AG09319 (cell line): ENCODE measurements around the gene DYNLRB2.

Experiments used
- DNase-seq: peaks from one replicate; pipeline ENCODE4 v3.0.0-alpha.2; 2010; ENCODE audit warnings: low read depth; ENCODE audit errors: extremely low read depth
- TF ChIP-seq, protein P1 (sequence below): IDR thresholded peaks from 2 replicates; pipeline ENCODE4 v1.5.1; 2011; ENCODE audit warnings: low read depth, mild to moderate bottlenecking, inconsistent platforms, low read length, moderate library complexity

Gene DYNLRB2

DNA sequence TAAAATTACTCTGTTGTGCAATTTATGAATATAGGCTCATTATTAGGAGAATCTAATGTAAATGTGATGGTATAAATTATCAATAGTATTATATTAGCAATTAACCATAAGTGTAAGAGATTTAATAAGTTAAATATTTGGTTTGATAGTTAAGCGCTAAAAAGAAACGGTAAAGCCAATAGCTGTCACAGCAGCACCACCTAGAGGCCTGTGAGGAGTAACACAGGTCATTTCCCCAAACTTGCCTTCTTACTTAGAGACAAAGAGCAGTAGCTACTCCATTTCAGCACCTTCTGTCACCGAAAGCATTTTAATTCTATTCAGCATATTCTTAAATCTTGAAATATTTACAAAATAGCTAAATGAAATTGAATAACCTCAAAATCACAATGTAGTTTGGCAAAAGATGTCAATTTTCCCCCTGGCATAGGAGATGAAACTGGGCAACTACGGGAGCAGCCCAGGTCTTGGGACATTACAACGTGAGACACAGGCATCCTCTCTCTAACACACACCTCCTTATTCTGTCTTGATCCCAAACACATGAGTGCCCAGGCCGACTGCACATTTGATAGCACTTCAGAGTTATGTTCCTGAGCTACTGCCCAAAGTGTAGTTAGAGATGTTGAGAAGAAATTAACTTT lies 14.3 kb upstream of the DYNLRB2 start:
- TF ChIP-seq, protein P1, sequence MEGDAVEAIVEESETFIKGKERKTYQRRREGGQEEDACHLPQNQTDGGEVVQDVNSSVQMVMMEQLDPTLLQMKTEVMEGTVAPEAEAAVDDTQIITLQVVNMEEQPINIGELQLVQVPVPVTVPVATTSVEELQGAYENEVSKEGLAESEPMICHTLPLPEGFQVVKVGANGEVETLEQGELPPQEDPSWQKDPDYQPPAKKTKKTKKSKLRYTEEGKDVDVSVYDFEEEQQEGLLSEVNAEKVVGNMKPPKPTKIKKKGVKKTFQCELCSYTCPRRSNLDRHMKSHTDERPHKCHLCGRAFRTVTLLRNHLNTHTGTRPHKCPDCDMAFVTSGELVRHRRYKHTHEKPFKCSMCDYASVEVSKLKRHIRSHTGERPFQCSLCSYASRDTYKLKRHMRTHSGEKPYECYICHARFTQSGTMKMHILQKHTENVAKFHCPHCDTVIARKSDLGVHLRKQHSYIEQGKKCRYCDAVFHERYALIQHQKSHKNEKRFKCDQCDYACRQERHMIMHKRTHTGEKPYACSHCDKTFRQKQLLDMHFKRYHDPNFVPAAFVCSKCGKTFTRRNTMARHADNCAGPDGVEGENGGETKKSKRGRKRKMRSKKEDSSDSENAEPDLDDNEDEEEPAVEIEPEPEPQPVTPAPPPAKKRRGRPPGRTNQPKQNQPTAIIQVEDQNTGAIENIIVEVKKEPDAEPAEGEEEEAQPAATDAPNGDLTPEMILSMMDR, result peak; percentile 92
- peak; percentile 27 for DNase-seq

DNA sequence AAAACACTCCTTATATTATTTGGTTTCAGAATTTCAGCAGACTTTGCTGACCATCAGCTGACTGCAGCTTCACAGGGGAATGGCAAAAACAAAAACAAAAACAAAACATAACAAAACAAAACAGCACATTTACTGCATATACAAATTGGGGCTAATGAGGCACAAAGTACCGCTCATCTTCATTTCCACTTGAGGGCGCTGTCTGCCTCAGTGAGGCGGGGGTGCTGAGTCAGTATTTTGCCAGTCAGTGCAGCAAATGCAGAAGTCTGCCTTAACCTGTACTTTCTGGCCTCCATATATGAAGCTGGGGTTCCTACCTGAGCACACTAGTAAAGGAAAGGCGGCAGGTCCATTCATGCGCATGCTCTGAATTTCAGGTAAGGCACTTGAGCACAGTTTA lies 13.5 kb upstream of the DYNLRB2 start:
- no peak for DNase-seq
- TF ChIP-seq, protein P1, result peak; percentile 17; the same call in 1 of the 2 replicates

DNA sequence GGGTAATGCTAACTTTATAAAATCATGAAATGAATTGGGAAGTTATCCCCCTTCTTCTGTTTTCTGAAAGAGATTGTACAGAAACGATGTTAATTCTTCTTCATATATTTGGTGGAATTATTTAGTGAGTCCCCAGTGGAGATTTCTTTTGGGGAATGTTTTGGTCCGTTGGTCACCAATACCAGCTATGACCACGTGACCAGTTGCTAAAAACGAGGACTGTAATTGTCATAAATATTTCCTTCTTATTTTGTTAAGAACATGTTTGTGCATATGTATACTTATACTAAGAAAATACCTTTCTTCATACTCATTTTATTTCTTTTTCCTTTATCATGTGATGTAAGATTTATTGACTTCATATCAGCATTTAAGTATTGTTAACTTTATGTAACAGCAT lies 10.3 kb upstream of the DYNLRB2 start:
- TF ChIP-seq, protein P1, result no peak

DNA sequence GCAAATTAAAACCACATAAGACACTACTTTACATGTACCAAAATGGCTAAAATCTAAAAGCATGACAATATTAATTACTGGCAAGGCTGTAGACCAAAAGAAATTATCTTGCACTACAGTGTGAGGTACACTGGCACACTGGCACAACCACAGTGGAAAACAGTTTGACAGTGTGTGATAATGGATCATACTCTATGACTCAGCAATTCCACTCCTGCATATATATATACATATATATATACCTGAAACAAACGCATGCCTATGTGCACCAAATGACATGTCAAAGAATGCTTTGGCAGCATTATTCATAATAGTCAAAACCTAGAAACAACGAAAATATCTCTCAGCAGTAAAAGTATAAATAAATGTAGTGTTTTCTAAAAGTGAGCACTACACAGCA lies 4.6 kb upstream of the DYNLRB2 start:
- TF ChIP-seq, protein P1, result no peak
- no peak for DNase-seq

More for the DNA sequence above, 10.3 kb upstream of the DYNLRB2 start:
- DNase-seq, result no peak

DNA sequence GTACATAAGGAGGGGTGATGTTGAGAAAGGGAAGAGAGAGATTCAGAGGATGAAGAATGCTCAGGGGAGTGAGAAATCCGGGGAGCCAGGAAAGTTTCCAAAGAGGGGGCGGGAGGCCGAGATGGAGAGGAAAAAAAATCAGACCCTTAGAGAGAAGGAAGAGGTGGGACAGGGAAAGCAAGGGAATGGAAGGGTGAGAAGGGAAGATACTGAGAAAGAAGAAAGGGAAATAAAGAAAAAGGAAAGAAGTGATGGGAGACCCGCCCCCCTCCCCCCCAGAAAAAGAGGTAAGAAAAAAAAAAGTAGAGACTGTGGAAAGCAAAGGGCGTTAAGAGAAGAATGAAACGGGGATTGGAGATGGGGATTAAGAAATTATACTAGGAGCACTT lies 507 bp downstream of the DYNLRB2 start:
- TF ChIP-seq, protein P1, result no peak

DNA sequence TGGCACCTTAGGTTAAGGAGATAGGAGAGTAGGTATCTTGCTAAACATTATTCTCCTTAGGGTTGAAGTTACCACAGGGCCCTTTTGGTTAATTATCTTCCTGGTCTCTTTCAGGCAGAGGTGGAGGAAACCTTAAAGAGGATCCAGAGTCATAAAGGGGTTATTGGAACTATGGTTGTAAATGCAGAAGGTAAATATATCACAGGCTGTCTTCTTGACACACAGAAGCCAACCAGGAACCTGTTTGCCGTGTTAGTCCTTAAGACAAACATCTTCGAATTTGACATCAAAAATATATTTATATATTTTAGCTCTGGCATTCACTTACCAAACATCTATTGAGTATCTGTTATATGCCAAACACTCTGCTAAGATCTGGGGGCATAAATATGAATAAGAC lies 2.4 kb downstream of the DYNLRB2 start:
- DNase-seq, result no peak
- TF ChIP-seq, protein P1, result no peak

More for the DNA sequence above, 507 bp downstream of the DYNLRB2 start:
- no peak for DNase-seq

DNA sequence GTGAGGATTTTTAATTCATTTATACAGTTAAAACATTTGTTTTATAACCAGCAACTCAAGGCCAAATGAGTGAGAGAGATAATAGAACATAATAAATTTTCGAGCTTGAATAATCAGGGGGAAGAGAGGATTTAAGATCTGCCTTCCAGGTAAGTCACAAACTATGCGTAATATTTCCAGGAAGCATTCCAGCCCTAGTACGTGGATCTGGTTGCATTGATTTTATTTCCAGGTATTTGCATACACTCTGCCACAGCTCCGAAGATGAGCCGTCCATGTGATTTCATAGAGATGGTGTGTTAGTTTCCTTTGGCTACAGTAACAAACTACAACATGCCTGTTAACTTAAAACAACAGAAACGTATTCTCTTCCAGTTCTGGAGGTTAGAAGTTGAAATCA lies 3.5 kb downstream of the DYNLRB2 start:
- no peak for DNase-seq
- TF ChIP-seq, protein P1, result no peak
